HUES48 (cell line): ENCODE measurements around the gene ABAT.
"Not testable (repeated sequence)": the region's sequence is repeated elsewhere in the genome, so short reads cannot be mapped to it uniquely, and the experiment has no call there.

Experiments
- H3K27ac ChIP-seq: one replicate; pipeline ENCODE4 v1.7.0; 2013; ENCODE audit warnings: low read depth, low read length, inconsistent platforms
- H3K27me3 ChIP-seq: 2 replicates; pipeline ENCODE4 v1.6.1; 2013; ENCODE audit warnings: mild to moderate bottlenecking, low read length; ENCODE audit not compliant: control insufficient read depth, insufficient read depth
- H3K36me3 ChIP-seq: 2 replicates; pipeline ENCODE4 v1.6.1; 2013; ENCODE audit warnings: low read length; ENCODE audit not compliant: control insufficient read depth, insufficient read depth
- H3K4me1 ChIP-seq: 2 replicates; pipeline ENCODE4 v1.6.1; 2013; ENCODE audit warnings: mild to moderate bottlenecking, low read length; ENCODE audit not compliant: control insufficient read depth, insufficient read depth
- H3K4me3 ChIP-seq: 2 replicates; pipeline ENCODE4 v1.5.1; 2013; ENCODE audit warnings: mild to moderate bottlenecking, low read depth, low read length
- H3K9ac ChIP-seq: 2 replicates; pipeline ENCODE4 v1.6.1; 2013; ENCODE audit warnings: mild to moderate bottlenecking, low read depth, low read length, moderate library complexity
- H3K9me3 ChIP-seq: 2 replicates; pipeline ENCODE4 v1.6.1; 2013; ENCODE audit warnings: low read length; ENCODE audit not compliant: control insufficient read depth, insufficient read depth

ABAT gene

DNA sequence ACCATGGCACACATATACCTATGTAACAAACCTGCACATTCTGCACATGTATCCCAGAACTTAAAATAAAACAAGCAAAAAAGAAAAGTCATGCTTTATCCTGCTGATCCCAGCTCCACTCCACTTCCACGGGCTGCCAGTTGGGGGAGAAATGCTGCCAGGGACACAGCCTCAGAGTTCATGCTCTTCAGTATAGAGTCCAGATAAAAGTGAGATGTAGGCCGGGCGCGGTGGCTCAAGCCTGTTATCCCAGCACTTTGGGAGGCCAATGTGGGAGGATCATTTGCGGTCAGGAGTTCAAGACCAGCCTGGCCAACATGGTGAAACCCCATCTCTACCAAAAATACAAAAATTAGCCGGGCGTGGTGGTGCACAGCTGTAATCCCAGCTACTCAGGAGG is 22.5 kb upstream of the ABAT start:
- H3K27me3 ChIP-seq, H3K9me3 ChIP-seq, H3K27ac ChIP-seq: not testable (repeated sequence)

DNA sequence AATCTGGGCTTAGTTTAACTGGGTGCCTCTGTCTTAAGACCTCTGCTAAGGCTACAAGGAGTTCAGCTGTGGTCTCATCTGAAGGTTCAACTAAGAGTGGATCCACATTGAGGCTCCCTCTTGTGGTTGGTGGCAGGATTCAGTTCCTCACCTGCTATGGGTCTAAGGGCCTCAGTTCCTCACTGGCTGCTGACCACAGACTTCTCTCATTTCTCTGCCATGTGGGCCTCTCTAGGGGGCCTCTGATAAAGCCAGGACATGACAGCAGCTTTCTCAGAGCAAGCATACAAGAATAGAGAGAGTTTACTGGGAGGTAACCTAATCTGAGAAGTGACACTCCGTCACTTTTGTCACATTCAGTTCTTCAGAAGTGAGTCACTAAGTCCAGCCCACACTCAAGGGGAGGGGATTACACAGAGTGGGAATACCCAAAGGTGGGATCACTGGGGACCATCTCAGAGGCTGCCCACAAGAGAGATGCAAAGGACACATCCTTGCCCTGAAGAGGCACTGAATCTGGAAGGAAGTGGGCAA is 19.2 kb upstream of the ABAT start:
- H3K27me3 ChIP-seq = no peaks in the 10 kb centered on the region
- no peak overlapping the region for H3K9ac ChIP-seq
- no peaks in the 10 kb centered on the region for H3K9me3 ChIP-seq
- no peaks in the 10 kb centered on the region for H3K4me1 ChIP-seq
- H3K27ac ChIP-seq = no peak overlapping the region
- H3K4me3 ChIP-seq = no peak overlapping the region
- H3K36me3 ChIP-seq = no peaks in the 10 kb centered on the region

More for the DNA sequence above, 22.5 kb upstream of the ABAT start:
- not testable (repeated sequence) for H3K4me1 ChIP-seq, H3K9ac ChIP-seq, H3K4me3 ChIP-seq
- H3K36me3 ChIP-seq = peaks cover 16% of the 10 kb centered on the region

DNA sequence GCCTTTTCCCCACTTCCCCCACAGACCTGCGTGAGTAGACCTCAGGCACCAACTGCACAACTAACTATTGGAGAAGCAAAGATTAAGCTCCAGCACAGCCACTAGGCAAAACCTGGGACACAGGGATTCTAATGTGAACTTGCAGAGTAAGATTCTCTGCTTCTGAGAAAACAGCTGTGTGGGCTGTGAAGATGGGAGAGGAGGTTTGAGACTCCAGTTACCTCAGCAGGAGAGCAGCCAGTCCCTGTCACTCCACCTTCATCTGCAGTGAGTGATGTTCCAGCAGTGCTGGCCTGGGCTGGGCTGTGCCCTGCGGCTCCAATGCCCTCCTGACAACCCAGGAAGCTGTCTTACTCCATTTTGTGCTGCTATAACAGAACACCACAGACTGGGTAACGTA is 18.0 kb upstream of the ABAT start:
- Histone ChIP-seq H3K9me3 (no peaks in the 10 kb centered on the region), H3K27ac (no peak overlapping the region), H3K36me3 (no peaks in the 10 kb centered on the region), H3K27me3 (no peaks in the 10 kb centered on the region), H3K9ac (no peak overlapping the region), H3K4me3 (no peak overlapping the region), H3K4me1 (no peaks in the 10 kb centered on the region)

DNA sequence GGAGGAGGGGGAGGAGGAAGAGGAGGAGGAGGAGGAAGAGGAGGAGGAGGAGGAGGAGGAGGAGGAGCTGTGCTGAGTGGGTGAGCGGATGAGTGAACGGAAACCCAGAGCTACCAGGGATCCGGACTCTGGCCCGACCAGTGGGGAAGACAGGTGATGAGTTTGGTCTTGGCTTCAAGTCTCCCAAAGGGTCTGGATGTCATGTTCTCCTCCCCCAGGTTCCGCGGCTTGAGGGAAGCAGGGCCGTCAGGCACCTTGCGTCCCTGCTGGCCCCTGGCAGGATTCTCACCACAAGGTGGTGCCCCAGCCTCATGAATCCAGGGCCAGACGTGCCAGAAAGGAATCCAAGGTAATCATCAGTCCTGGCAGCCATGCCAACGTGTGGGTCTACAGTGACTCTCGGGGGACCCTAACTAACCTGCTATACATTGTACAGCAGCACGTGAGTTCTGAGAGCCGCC is 13.5 kb upstream of the ABAT start:
- H3K9ac ChIP-seq = no peak overlapping the region
- no peaks in the 10 kb centered on the region for H3K36me3 ChIP-seq
- H3K27ac ChIP-seq = no peak overlapping the region
- H3K4me1 ChIP-seq = no peaks in the 10 kb centered on the region
- no peak overlapping the region for H3K4me3 ChIP-seq
- no peaks in the 10 kb centered on the region for H3K9me3 ChIP-seq
- no peaks in the 10 kb centered on the region for H3K27me3 ChIP-seq

DNA sequence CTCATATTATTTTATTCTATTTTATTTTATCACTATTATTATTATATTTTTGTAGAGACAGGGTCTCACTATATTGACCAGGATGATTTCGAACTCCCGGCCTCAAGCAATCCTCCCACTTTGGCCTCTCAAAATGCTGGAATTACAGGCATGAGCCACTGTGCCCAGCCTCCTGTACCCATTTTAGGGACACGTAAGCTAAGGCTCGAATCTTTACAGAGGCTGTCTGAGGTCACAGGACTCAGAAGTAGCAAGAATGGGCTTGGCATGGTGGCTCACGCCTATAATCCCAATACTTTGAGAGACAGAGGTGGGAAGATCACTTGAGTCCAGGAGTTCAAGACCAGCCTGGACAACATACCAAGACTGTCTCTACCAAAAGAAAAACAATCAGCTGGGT is 12.7 kb upstream of the ABAT start:
- H3K9ac ChIP-seq = no peak overlapping the region
- no peak overlapping the region for H3K4me3 ChIP-seq
- H3K27me3 ChIP-seq = no peaks in the 10 kb centered on the region
- H3K4me1 ChIP-seq = no peaks in the 10 kb centered on the region
- H3K27ac ChIP-seq = no peak overlapping the region
- no peaks in the 10 kb centered on the region for H3K9me3 ChIP-seq
- no peaks in the 10 kb centered on the region for H3K36me3 ChIP-seq

DNA sequence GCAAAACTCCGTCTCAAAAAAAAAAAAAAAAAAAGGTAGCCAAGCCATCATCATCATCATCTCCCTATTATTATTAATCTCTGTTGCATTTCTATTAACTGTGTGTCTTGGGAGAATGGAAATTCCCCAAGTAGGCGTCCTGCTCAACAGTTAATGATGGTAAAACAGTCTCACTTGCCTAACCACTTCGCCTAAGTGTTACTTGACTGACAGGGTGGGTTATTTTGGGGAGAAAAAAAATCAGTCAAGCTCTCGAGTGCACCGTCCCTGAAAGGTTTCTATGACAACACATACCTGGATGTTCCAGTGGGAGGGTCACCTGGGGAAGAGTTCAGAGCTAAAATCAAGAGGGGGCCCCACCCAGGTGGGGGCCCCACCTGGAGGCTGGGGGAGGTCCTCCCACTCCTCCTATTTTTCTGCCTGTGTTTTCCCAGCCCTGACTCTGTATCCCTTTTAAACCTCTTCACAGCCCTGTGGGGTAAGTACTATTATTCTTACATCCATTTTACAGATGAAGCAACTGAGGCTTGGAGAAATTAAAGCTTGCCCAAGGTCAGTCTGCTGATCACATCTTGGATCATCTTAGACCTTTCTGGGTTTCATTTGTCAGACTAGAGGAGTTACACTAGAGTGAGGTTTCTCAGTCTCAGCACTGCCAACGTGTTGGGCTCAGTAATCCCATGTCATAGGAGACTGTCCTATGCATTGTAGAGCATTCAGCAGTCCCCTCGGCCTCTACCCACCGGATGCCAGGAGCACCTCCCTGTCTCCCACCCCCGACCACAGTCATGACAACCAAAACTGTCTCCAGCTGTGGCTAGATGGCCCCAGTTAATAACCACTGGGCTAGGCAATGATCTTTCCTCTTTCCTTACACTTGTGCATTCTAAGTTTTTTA is 11.0 kb upstream of the ABAT start:
- H3K27me3 ChIP-seq = no peaks in the 10 kb centered on the region
- H3K9me3 ChIP-seq = no peaks in the 10 kb centered on the region
- H3K27ac ChIP-seq = no peak overlapping the region
- no peaks in the 10 kb centered on the region for H3K36me3 ChIP-seq
- no peak overlapping the region for H3K4me3 ChIP-seq
- H3K4me1 ChIP-seq = no peaks in the 10 kb centered on the region
- H3K9ac ChIP-seq = no peak overlapping the region

DNA sequence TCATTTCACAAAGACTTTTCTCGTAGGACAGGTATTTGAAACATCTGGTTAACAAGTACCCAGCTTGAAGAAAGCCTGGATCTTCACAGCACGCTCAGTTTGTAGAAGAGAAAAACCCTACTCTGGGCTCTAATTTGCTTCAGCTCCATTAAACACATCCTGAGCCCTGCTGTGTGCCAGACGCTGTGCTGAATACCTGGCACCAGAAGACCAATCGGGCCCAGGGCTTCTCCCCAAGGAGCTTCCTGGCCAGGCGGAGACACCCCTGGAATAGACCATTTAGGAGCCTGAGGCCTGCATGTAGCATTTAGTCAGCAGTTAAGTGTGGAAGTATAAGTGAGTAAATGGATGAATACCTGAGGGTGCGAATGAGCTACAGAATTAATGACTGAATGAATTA is 8.9 kb upstream of the ABAT start:
- no peaks in the 10 kb centered on the region for H3K4me1 ChIP-seq
- H3K9me3 ChIP-seq = no peaks in the 10 kb centered on the region
- no peak overlapping the region for H3K4me3 ChIP-seq
- H3K27me3 ChIP-seq = no peaks in the 10 kb centered on the region
- H3K9ac ChIP-seq = no peak overlapping the region
- H3K36me3 ChIP-seq = no peaks in the 10 kb centered on the region
- no peak overlapping the region for H3K27ac ChIP-seq

DNA sequence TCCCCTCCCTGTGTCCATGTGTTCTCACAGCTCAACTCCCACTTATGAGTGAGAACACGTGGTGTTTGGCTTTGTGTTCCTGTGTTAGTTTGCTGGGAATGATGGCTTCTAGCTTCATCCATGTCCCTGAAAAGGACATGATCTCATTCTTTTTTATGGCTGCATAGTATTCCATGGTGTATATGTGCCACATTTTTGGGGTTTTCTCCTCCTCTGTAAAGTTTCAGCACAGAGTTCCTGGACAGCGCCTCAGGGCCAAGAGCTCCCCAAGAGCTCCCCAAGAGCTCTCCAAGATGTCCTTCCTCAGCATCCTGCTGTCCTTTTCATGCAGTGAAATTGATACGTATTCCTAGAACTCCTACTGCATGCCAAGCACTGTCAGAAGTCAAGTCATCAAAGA is 6.9 kb upstream of the ABAT start:
- H3K27ac ChIP-seq = no peak overlapping the region
- H3K4me3 ChIP-seq = no peak overlapping the region
- H3K27me3 ChIP-seq = no peaks in the 10 kb centered on the region
- H3K9me3 ChIP-seq = no peaks in the 10 kb centered on the region
- H3K36me3 ChIP-seq = no peaks in the 10 kb centered on the region
- H3K9ac ChIP-seq = no peak overlapping the region
- H3K4me1 ChIP-seq = no peaks in the 10 kb centered on the region

DNA sequence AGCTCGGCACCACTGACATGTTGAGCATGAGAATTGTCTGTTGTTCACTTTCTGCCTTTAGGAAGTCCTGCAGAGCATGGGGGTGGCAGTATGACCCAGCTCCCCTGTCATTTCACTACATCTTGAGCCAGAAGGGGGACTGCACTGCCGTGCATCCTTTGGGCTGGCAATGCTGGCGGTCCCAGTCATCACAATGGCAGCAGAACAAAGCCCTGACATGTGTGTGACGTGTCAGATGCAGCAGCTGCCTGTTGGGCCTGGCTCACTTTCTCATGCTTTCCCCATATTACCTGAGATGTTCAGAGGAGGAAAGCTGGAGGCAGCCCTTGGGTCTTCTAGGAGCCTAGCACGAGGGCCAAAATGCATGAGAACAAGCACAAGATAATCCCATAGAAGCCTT is 6.3 kb upstream of the ABAT start:
- no peak overlapping the region for H3K9ac ChIP-seq

DNA sequence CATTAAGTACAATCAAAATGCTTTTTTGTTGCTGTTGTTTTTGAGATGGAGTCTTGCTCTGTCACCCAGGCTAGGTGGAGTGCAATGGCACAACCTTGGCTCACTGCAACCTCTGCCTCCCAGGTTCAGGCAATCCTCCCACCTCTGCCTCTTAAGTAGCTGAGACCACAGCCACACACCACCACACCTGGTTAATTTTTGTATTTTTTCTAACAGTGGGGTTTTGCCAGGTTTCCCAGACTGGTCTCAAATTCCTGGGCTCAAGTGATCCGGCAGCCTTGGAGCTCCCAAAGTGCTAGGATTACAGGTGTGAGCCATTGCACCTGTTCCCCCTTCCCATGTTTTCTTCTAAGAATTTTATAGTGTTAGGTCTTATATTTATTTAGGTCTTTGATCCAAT is 4.9 kb upstream of the ABAT start:
- peaks cover 10% of the 10 kb centered on the region for H3K27me3 ChIP-seq
- peaks cover 5% of the 10 kb centered on the region; the same call in 1 of the 2 replicates for H3K4me1 ChIP-seq
- no peak overlapping the region for H3K27ac ChIP-seq
- no peaks in the 10 kb centered on the region for H3K36me3 ChIP-seq
- no peak overlapping the region for H3K4me3 ChIP-seq
- H3K9me3 ChIP-seq = no peaks in the 10 kb centered on the region
- H3K9ac ChIP-seq = no peak overlapping the region

More for the DNA sequence above, 6.3 kb upstream of the ABAT start:
- H3K27me3 ChIP-seq = peaks cover 3% of the 10 kb centered on the region; the same call in 1 of the 2 replicates
- no peaks in the 10 kb centered on the region for H3K4me1 ChIP-seq
- H3K36me3 ChIP-seq = no peaks in the 10 kb centered on the region
- H3K4me3 ChIP-seq = no peak overlapping the region
- H3K27ac ChIP-seq = no peak overlapping the region
- H3K9me3 ChIP-seq = no peaks in the 10 kb centered on the region

DNA sequence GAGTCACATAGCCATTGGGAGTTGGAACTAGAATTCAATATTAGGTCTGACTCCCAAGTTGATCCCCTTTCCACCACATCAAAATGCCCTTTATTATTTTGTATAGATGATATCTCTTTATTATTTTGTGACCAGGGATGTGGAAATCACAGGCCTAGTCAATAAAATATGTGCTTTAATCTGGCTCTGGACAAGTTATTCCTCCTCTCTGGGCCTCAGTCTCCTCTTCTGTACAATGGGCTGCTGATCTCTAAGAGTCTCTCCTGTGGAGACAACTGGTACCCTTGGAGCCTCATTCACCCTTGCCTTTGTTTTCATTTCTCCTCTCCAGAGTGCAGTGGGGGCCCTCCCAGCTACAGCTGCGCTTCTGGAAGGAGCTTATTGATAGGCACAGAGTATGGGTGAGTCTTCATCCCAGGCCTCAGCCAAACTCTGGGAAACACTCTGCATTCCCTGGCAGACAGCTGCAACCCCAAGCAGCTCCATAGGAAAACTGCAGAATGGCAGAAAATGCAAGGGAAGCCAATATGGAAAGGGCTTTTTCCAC is 4.3 kb upstream of the ABAT start:
- H3K36me3 ChIP-seq = no peaks in the 10 kb centered on the region
- H3K27me3 ChIP-seq = peaks cover 16% of the 10 kb centered on the region
- no peak overlapping the region for H3K27ac ChIP-seq
- no peak overlapping the region for H3K9ac ChIP-seq
- no peak overlapping the region for H3K4me3 ChIP-seq
- H3K9me3 ChIP-seq = no peaks in the 10 kb centered on the region
- H3K4me1 ChIP-seq = peaks cover 5% of the 10 kb centered on the region; the same call in 1 of the 2 replicates
